ENCODE data around the gene LPIN1.
"Not testable (repeated sequence)": the region's sequence is repeated elsewhere in the genome, so short reads cannot be mapped to it uniquely, and the experiment has no call there.

LPIN1 gene

GRCh38 chr2:11750422-11750821, 4.0 kb downstream of the LPIN1 start:
- Histone ChIP-seq H3K27ac (ENCODE audit: insufficient read depth, low read length, poor library complexity, severe bottlenecking) (peak overlapping the region; percentile 81), H3K36me3 (ENCODE audit: control insufficient read depth, insufficient read depth, low read length) (no peaks in the 10 kb centered on the region), H3K27me3 (replicated peaks; ENCODE audit: control insufficient read depth, insufficient read depth, low read length, poor library complexity, severe bottlenecking) (no peaks in the 10 kb centered on the region), H3K4me3 (ENCODE audit: insufficient read depth, low read depth, low read length, poor library complexity, severe bottlenecking) (no peak overlapping the region), H3K9me3 (ENCODE audit: control insufficient read depth, low read length) (no peaks in the 10 kb centered on the region), H3K4me1 (ENCODE audit: control insufficient read depth, insufficient read depth, low read length, poor library complexity, severe bottlenecking) (peaks cover 58% of the 10 kb centered on the region)
- DNase-seq = peak; percentile 47 to 63 (median 54)

GRCh38 chr2:11750917-11751316, 4.5 kb downstream of the LPIN1 start:
- no peaks in the 10 kb centered on the region for H3K9me3 ChIP-seq (ENCODE audit: control insufficient read depth, low read length)
- peaks cover 58% of the 10 kb centered on the region for H3K4me1 ChIP-seq (ENCODE audit: control insufficient read depth, insufficient read depth, low read length, poor library complexity, severe bottlenecking)
- H3K36me3 ChIP-seq (ENCODE audit: control insufficient read depth, insufficient read depth, low read length) = no peaks in the 10 kb centered on the region
- peak overlapping the region; percentile 81 for H3K27ac ChIP-seq (ENCODE audit: insufficient read depth, low read length, poor library complexity, severe bottlenecking)
- H3K4me3 ChIP-seq (ENCODE audit: insufficient read depth, low read depth, low read length, poor library complexity, severe bottlenecking) = no peak overlapping the region
- no peaks in the 10 kb centered on the region for H3K27me3 ChIP-seq (replicated peaks; ENCODE audit: control insufficient read depth, insufficient read depth, low read length, poor library complexity, severe bottlenecking)
- peak in 1 of 3 donors; percentile 38 for DNase-seq

GRCh38 chr2:11752906-11753305, 6.5 kb downstream of the LPIN1 start:
- Histone ChIP-seq H3K36me3 (ENCODE audit: control insufficient read depth, insufficient read depth, low read length) (no peaks in the 10 kb centered on the region), H3K27me3 (replicated peaks; ENCODE audit: control insufficient read depth, insufficient read depth, low read length, poor library complexity, severe bottlenecking) (no peaks in the 10 kb centered on the region), H3K9me3 (ENCODE audit: control insufficient read depth, low read length) (no peaks in the 10 kb centered on the region), H3K4me1 (ENCODE audit: control insufficient read depth, insufficient read depth, low read length, poor library complexity, severe bottlenecking) (peaks cover 68% of the 10 kb centered on the region), H3K27ac (ENCODE audit: insufficient read depth, low read length, poor library complexity, severe bottlenecking) (peak overlapping the region; percentile 79), H3K4me3 (ENCODE audit: insufficient read depth, low read depth, low read length, poor library complexity, severe bottlenecking) (no peak overlapping the region)
- DNase-seq = no peak

DNA sequence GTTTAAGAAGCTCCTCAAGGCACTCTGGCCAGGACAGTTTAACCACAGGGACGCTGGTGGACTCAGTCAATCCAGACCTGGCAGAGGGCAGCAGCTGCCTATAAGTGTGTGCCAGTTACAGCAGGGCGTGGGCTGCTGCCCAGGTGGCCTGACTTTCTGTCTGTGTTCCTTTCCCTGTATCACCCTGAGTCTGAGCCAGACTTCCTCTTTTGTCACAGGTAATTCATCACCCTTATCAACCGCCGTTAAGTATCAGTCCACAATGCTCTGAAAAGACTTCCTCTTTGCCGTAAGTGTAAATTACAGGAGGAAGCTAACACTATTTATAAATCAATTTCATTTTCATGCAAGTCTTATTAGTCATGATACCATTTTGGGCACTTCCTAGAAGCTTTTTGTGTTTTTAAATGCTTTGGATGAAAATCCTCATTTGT, 7.0 kb downstream of the LPIN1 start:
- Histone ChIP-seq H3K4me3 (ENCODE audit: insufficient read depth, low read depth, low read length, poor library complexity, severe bottlenecking) (peak overlapping the region; percentile 24), H3K27me3 (replicated peaks; ENCODE audit: control insufficient read depth, insufficient read depth, low read length, poor library complexity, severe bottlenecking) (no peaks in the 10 kb centered on the region), H3K9me3 (ENCODE audit: control insufficient read depth, low read length) (no peaks in the 10 kb centered on the region), H3K4me1 (ENCODE audit: control insufficient read depth, insufficient read depth, low read length, poor library complexity, severe bottlenecking) (peaks cover 65% of the 10 kb centered on the region), H3K27ac (ENCODE audit: insufficient read depth, low read length, poor library complexity, severe bottlenecking) (peak overlapping the region; percentile 79), H3K36me3 (ENCODE audit: control insufficient read depth, insufficient read depth, low read length) (no peaks in the 10 kb centered on the region)
- peak in 2 of 3 donors; percentile 43 to 44 for DNase-seq

- no peaks in the 10 kb centered on the region for H3K9me3 ChIP-seq (ENCODE audit: control insufficient read depth, low read length)
- no peaks in the 10 kb centered on the region for H3K36me3 ChIP-seq (ENCODE audit: control insufficient read depth, insufficient read depth, low read length)
- peak overlapping the region; percentile 79 for H3K27ac ChIP-seq (ENCODE audit: insufficient read depth, low read length, poor library complexity, severe bottlenecking)
- DNase-seq = peak; percentile 49 to 75 (median 64)
- H3K4me1 ChIP-seq (ENCODE audit: control insufficient read depth, insufficient read depth, low read length, poor library complexity, severe bottlenecking) = peaks cover 64% of the 10 kb centered on the region
- H3K27me3 ChIP-seq (replicated peaks; ENCODE audit: control insufficient read depth, insufficient read depth, low read length, poor library complexity, severe bottlenecking) = no peaks in the 10 kb centered on the region
- H3K4me3 ChIP-seq (ENCODE audit: insufficient read depth, low read depth, low read length, poor library complexity, severe bottlenecking) = peak overlapping the region; percentile 24
These were observed 7.7 kb downstream of the LPIN1 start for GRCh38 chr2:11753886-11754699.

DNA sequence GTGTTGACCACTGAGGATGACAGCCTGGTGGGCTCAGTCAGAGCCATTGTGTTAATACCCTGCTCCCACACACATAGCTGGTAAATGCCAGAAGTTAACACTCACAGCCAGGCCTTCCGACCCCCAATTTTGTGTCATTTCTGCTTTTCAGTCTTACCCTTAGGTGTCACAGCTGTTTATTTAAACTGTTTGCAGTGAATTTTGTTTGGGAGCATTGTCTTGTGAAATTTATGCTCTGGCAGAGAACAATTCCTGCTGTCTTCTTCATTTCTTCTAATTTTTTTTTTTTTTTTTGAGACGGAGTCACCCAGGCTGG, 8.2 kb downstream of the LPIN1 start:
- DNase-seq = no peak
- H3K4me1 ChIP-seq (ENCODE audit: control insufficient read depth, insufficient read depth, low read length, poor library complexity, severe bottlenecking) = peaks cover 58% of the 10 kb centered on the region

DNA sequence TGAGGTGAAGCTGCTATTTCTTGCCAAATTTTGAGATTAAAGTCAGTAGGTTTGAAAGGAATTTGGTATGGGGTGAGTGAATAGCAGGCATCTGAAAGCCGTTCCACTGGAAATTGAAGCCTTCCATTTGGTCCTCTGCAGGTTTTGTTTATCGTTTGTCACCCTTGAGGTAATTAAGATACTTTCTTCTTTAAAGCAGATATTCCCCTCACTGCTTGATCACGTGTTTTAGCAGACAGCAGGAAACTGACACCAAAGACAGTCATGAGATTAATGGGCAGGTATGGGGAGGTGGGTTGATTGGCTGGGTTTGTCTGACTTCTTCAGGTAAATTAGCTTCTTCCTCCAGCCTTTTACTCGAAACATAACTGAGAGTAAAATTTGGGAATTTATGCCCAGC, 10.7 kb downstream of the LPIN1 start:
- no peak for DNase-seq
- peaks cover 43% of the 10 kb centered on the region for H3K4me1 ChIP-seq (ENCODE audit: control insufficient read depth, insufficient read depth, low read length, poor library complexity, severe bottlenecking)
- no peaks in the 10 kb centered on the region for H3K27me3 ChIP-seq (replicated peaks; ENCODE audit: control insufficient read depth, insufficient read depth, low read length, poor library complexity, severe bottlenecking)
- H3K36me3 ChIP-seq (ENCODE audit: control insufficient read depth, insufficient read depth, low read length) = no peaks in the 10 kb centered on the region
- peak overlapping the region; percentile 54 for H3K27ac ChIP-seq (ENCODE audit: insufficient read depth, low read length, poor library complexity, severe bottlenecking)
- no peak overlapping the region for H3K4me3 ChIP-seq (ENCODE audit: insufficient read depth, low read depth, low read length, poor library complexity, severe bottlenecking)
- H3K9me3 ChIP-seq (ENCODE audit: control insufficient read depth, low read length) = no peaks in the 10 kb centered on the region

More for the DNA sequence above, 8.2 kb downstream of the LPIN1 start:
- Histone ChIP-seq H3K36me3 (ENCODE audit: control insufficient read depth, insufficient read depth, low read length) (no peaks in the 10 kb centered on the region), H3K9me3 (ENCODE audit: control insufficient read depth, low read length) (no peaks in the 10 kb centered on the region), H3K27me3 (replicated peaks; ENCODE audit: control insufficient read depth, insufficient read depth, low read length, poor library complexity, severe bottlenecking) (no peaks in the 10 kb centered on the region), H3K4me3 (ENCODE audit: insufficient read depth, low read depth, low read length, poor library complexity, severe bottlenecking) (no peak overlapping the region), H3K27ac (ENCODE audit: insufficient read depth, low read length, poor library complexity, severe bottlenecking) (peak overlapping the region; percentile 79)

GRCh38 chr2:11758187-11758586, 11.8 kb downstream of the LPIN1 start:
- Histone ChIP-seq H3K4me1 (ENCODE audit: control insufficient read depth, insufficient read depth, low read length, poor library complexity, severe bottlenecking) (peaks cover 38% of the 10 kb centered on the region), H3K36me3 (ENCODE audit: control insufficient read depth, insufficient read depth, low read length) (no peaks in the 10 kb centered on the region)

DNA sequence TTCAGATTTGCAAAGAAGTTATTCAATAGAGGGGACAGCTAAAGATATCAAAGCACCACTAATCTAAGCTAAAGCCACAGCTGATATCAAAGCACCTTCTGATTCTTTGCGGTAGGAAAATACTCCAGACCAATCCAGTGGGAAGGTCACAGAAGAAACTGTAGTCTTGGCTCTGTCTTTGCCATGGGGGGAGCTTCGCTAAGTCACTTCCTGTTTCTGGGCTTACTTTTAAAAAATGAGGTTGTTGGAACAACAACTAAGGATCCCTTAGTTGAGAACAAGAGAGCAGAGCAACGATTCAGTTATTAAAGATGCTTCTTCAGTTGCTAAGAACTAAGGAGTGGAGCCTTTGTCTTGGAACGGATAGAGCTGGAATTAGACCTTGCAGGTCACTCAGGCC, 12.2 kb downstream of the LPIN1 start:
- Histone ChIP-seq H3K36me3 (ENCODE audit: control insufficient read depth, insufficient read depth, low read length) (no peaks in the 10 kb centered on the region), H3K27ac (ENCODE audit: insufficient read depth, low read length, poor library complexity, severe bottlenecking) (no peak overlapping the region), H3K4me3 (ENCODE audit: insufficient read depth, low read depth, low read length, poor library complexity, severe bottlenecking) (no peak overlapping the region), H3K27me3 (replicated peaks; ENCODE audit: control insufficient read depth, insufficient read depth, low read length, poor library complexity, severe bottlenecking) (no peaks in the 10 kb centered on the region), H3K4me1 (ENCODE audit: control insufficient read depth, insufficient read depth, low read length, poor library complexity, severe bottlenecking) (peaks cover 34% of the 10 kb centered on the region), H3K9me3 (ENCODE audit: control insufficient read depth, low read length) (no peaks in the 10 kb centered on the region)
- DNase-seq = no peak

More at GRCh38 chr2:11758187-11758586, 11.8 kb downstream of the LPIN1 start:
- H3K27ac ChIP-seq (ENCODE audit: insufficient read depth, low read length, poor library complexity, severe bottlenecking) = no peak overlapping the region
- H3K27me3 ChIP-seq (replicated peaks; ENCODE audit: control insufficient read depth, insufficient read depth, low read length, poor library complexity, severe bottlenecking) = no peaks in the 10 kb centered on the region
- H3K4me3 ChIP-seq (ENCODE audit: insufficient read depth, low read depth, low read length, poor library complexity, severe bottlenecking) = no peak overlapping the region
- no peaks in the 10 kb centered on the region for H3K9me3 ChIP-seq (ENCODE audit: control insufficient read depth, low read length)
- DNase-seq = no peak

- not testable (repeated sequence) for H3K27ac ChIP-seq (ENCODE audit: insufficient read depth, low read length, poor library complexity, severe bottlenecking); H3K27me3 ChIP-seq (replicated peaks; ENCODE audit: control insufficient read depth, insufficient read depth, low read length, poor library complexity, severe bottlenecking); DNase-seq; H3K4me3 ChIP-seq (ENCODE audit: insufficient read depth, low read depth, low read length, poor library complexity, severe bottlenecking); H3K36me3 ChIP-seq (ENCODE audit: control insufficient read depth, insufficient read depth, low read length); H3K9me3 ChIP-seq (ENCODE audit: control insufficient read depth, low read length)
- peaks cover 27% of the 10 kb centered on the region for H3K4me1 ChIP-seq (ENCODE audit: control insufficient read depth, insufficient read depth, low read length, poor library complexity, severe bottlenecking)
These were observed 12.9 kb downstream of the LPIN1 start for GRCh38 chr2:11759182-11759975.
